ENCODE results near the gene IFT57. TPM values are rescaled to one million over a fixed set of nuclear protein-coding genes. Genes with fewer than 3 reads are reported as not detected.

IFT57 gene
- 9.8 and 12.7 TPM in 2 replicates for total RNA-seq (2013; cell fraction: nucleolus; rRNA removed)
- total RNA-seq (2014; rRNA removed) = 8.2 and 10.7 TPM in 2 replicates
- total RNA-seq (2014; rRNA removed; fragmentation: Illumina TruSeq; extraction: Trizol) = 5.8 and 6.6 TPM in 2 replicates
- 9.0 and 9.3 TPM in 2 replicates for total RNA-seq (2021)
- 3.3 TPM for polyA plus RNA-seq (2011; ENCODE audit: low read depth)
- 13.3 and 18.5 TPM in 2 replicates for polyA plus RNA-seq (2011; rRNA removed)
- 7.5 and 11.7 TPM in 2 replicates for polyA plus RNA-seq (2011; cell fraction: cytosol; rRNA removed)
- polyA plus RNA-seq (2011; cell fraction: nucleus; rRNA removed) = 9.2 and 9.9 TPM in 2 replicates
- 8.1 and 10.0 TPM in 2 replicates for polyA plus RNA-seq (2012)
- 6.8 and 9.7 TPM in 2 replicates for polyA plus RNA-seq (2014; fragmentation: Illumina TruSeq; extraction: Trizol)
- 1 to 10 TPM; 1.8 to 2.8 TPM for polyA plus RNA-seq (2014; fragmentation: Nextera tagmentation; extraction: Ambion mirVana)
- 6.4 and 7.5 TPM in 2 replicates for polyA plus RNA-seq (2014; rRNA removed)
- polyA plus RNA-seq (2016; fragmentation: Nextera tagmentation; extraction: Ambion mirVana) = 10 to 100 TPM; 23.2 to 25.0 TPM
- 8.6 and 10.4 TPM in 2 replicates for polyA minus RNA-seq (2011; rRNA and poly(A)+ RNA removed)
- 2.9 and 4.5 TPM in 2 replicates for polyA minus RNA-seq (2011; cell fraction: cytosol; rRNA and poly(A)+ RNA removed)
- polyA minus RNA-seq (2011; cell fraction: nucleus; rRNA and poly(A)+ RNA removed) = 6.3 and 10.7 TPM in 2 replicates
- Bru-seq, nascent RNA = percentile 50 among the genes with signal in this experiment
- percentile 43 among the genes with signal in this experiment for BruChase-seq, experiment 1, labeled RNA remaining after a 6-hour chase
- percentile 43 among the genes with signal in this experiment for BruChase-seq, experiment 2, labeled RNA remaining after a 2-hour chase
- long read RNA-seq, experiment 1, transcript IFT57-201 (11 exons, 3,203 nt) = major isoform, 19 of 27 reads
- long read RNA-seq, experiment 1, partial matches to known transcripts = 7 of 27 reads
- long read RNA-seq, experiment 1, other reads (novel, unspliced or antisense) = 1 of 27 reads
- long read RNA-seq, experiment 2, transcript IFT57-201 (11 exons, 3,203 nt) = major isoform, 110 of 173 reads
- long read RNA-seq, experiment 2, partial matches to known transcripts = 48 of 173 reads
- long read RNA-seq, experiment 2, other reads (novel, unspliced or antisense) = 14 of 173 reads

- under 1% methylated on average over 57 of the region's 57 CpGs for WGBS (ENCODE audit: insufficient coverage, insufficient replicate concordance, low lambda C conversion rate, missing lambda C conversion rate)
- CTCF ChIA-PET = interaction anchor here (0.8 to 1.7 kb wide), 7 partner anchors 17 to 546 kb away, joined by 3 to 4 read pairs (median 3); no protein-coding TSS in a partner anchor
- SMC1A ChIA-PET (ENCODE audit: uncharacterized antibody, unreplicated experiment) = interaction anchor here (0.6 to 3.1 kb wide), 17 partner anchors 15 to 379 kb away, joined by 3 to 16 read pairs (median 4); no protein-coding TSS in a partner anchor
- ATAC-seq (peak; percentile 94), DNase-seq (ENCODE audit: low read depth, low spot score) (peak; percentile 92), FAIRE-seq (peak; percentile 96)
- H3K9ac ChIP-seq (ENCODE audit: control insufficient read depth, insufficient read depth, low read length) = peak within 1 kb of the TSS; percentile 70
- POLR2A ChIA-PET = no interaction called here
- intact Hi-C loops (cut with micrococcal nuclease; ENCODE audit: unreplicated experiment) (loop anchor here (1.0 to 5.0 kb wide), 5 partner anchors 70 to 185 kb away; partner anchors contain the start of gene CD47), in situ Hi-C loops (cut with MboI) (no loop called here)
- no peaks in the 10 kb centered on the region for H4K20me1 ChIP-seq (ENCODE audit: control insufficient read depth, insufficient read depth)
- no peaks in the 10 kb centered on the region; the same call in 1 of the 2 replicates for H3K79me2 ChIP-seq (ENCODE audit: control insufficient read depth, insufficient read depth, low read length)
- H3K4me2 ChIP-seq (ENCODE audit: control insufficient read depth, insufficient read depth) = peak within 1 kb of the TSS; percentile 95
- RAD21 ChIA-PET (ENCODE audit: unreplicated experiment) = interaction anchor here (0.8 to 1.8 kb wide), 8 partner anchors 68 to 185 kb away, joined by 3 to 7 read pairs (median 3); no protein-coding TSS in a partner anchor
- peak within 1 kb of the TSS; percentile 65 for H3K27ac ChIP-seq (ENCODE audit: control insufficient read depth, insufficient read depth)
- H3K36me3 ChIP-seq (ENCODE audit: control insufficient read depth in 2 of 2, insufficient read depth in 2 of 2, low read length in 1 of 2) = no peaks in the 10 kb centered on the region
- H3K4me3 ChIP-seq = peak within 1 kb of the TSS; percentile 67
- peaks cover 9% of the 10 kb centered on the region; the same call in 1 of the 2 replicates for H3K4me1 ChIP-seq (ENCODE audit: control insufficient read depth, insufficient read depth, low read length)
- H3K9me3 ChIP-seq (replicated peaks; ENCODE audit: control insufficient read depth, insufficient read depth, low read length) = no peaks in the 10 kb centered on the region
- H2AFZ ChIP-seq (ENCODE audit: control insufficient read depth, low read depth, low read length) = peak within 1 kb of the TSS; percentile 96
- no TSS peak for BruUV-seq (replicated peaks)
- H3K27me3 ChIP-seq (replicated peaks in 1 of 2; ENCODE audit: control insufficient read depth in 2 of 2, insufficient read depth in 2 of 2, low read length in 1 of 2) = no peaks in the 10 kb centered on the region
- TF ChIP-seq RELA (IDR thresholded peaks at IDR 0.05; ENCODE audit: borderline replicate concordance, partially characterized antibody) (no peak), STAT1 (conservative IDR thresholded peaks at IDR 0.05) (no peak), HDAC6 (IDR thresholded peaks at IDR 0.05; ENCODE audit: unreplicated experiment) (no peak), ZNF207 (IDR thresholded peaks at IDR 0.05; ENCODE audit: borderline replicate concordance) (peak; percentile 64; the same call in 1 of the 2 replicates), SRF (IDR thresholded peaks at IDR 0.05; ENCODE audit: low read depth in 2 of 2, low read length in 2 of 2) (no peak), IKZF1 (conservative IDR thresholded peaks at IDR 0.05) (peak; percentile 74), WRNIP1 (IDR thresholded peaks at IDR 0.05; ENCODE audit: borderline replicate concordance, low read depth, low read length) (no peak), ZZZ3 (IDR thresholded peaks at IDR 0.05; ENCODE audit: control insufficient read depth, insufficient read length, low read depth) (no peak), PKNOX1 (IDR thresholded peaks at IDR 0.05) (peak; percentile 60), RFX5 (IDR thresholded peaks at IDR 0.05; ENCODE audit: low read depth, low read length) (peak; percentile 98), ZBTB4 (CRISPR knock-in tag; IDR thresholded peaks at IDR 0.05) (peak; percentile 87)
These were observed at the start of gene IFT57 for GRCh38 chr3:108221911-108222852. Gene IFT57 (minus strand): TSS chr3:108222424. CDS start chr3:108222322, 102 bp downstream.
